OCI-LY7 (cell line): ENCODE data around the gene CD300E.

Source experiments
- CTCF ChIP-seq: fragments of 200-600 bp; sonication (generic); conservative IDR thresholded peaks from 2 replicates; pipeline ENCODE4 v1.5.1; 2014; ENCODE audit warnings: mild to moderate bottlenecking, antibody characterized with exemption, low read length, moderate library complexity, mixed read lengths
- EZH2phosphoT487 ChIP-seq: fragments of 200-600 bp; sonication (generic); IDR thresholded peaks from 2 replicates; pipeline ENCODE4 v1.6.1; 2018; ENCODE audit warnings: low read depth, borderline replicate concordance, mild to moderate bottlenecking, mixed run types, antibody characterized with exemption, low read length, moderate library complexity, mixed read lengths

- TF ChIP-seq CTCF, result no peak
- TF ChIP-seq EZH2phosphoT487, result no peak
Observed at GRCh38 chr17:74606050-74606449, 17.5 kb downstream of the CD300E start.
